K562 (cell line): ENCODE data around the gene HDC. TPM values are rescaled to one million over a fixed set of nuclear protein-coding genes. Genes with fewer than 3 reads are reported as not detected.

Experiments
- ATF6 ChIP-seq: sonication (generic); formaldehyde crosslinking; IDR thresholded peaks from 2 replicates; pipeline ENCODE4 v1.4.0; 2020; ENCODE audit warnings: mild to moderate bottlenecking, missing genetic modification reagents
- DPF2 ChIP-seq: fragments of 450-650 bp; IDR thresholded peaks from 2 replicates; pipeline ENCODE4 v1.6.1; 2016
- FOXJ2 ChIP-seq: fragments of 200-800 bp; sonication (Bioruptor generic); IDR thresholded peaks from 2 replicates; pipeline ENCODE4 v1.6.1; 2016; ENCODE audit warnings: missing genetic modification characterization, missing compliant biosample characterization
- MYBL2 ChIP-seq, 2 experiments: fragments of 450-650 bp in 1 of 2; sonication (generic) in 1 of 2; formaldehyde crosslinking in 1 of 2; IDR thresholded peaks; 2 replicates each; pipeline versions ENCODE4 v1.6.1 to v1.8.1; 2017 to 2022; ENCODE audit warnings: borderline replicate concordance in 1 of 2, inconsistent platforms in 1 of 2, low read depth in 1 of 2, mild to moderate bottlenecking in 1 of 2, missing genetic modification reagents in 1 of 2, moderate library complexity in 1 of 2
- STAT6 ChIP-seq: sonication (generic); formaldehyde crosslinking; IDR thresholded peaks from 2 replicates; pipeline ENCODE4 v1.8.1; 2023; ENCODE audit warnings: mild to moderate bottlenecking, missing genetic modification reagents
- ZBTB11 ChIP-seq, 3 experiments: fragments of 200-800 bp in 1 of 3; fragments of 250-450 bp in 1 of 3; fragments of 450-650 bp in 1 of 3; sonication (Bioruptor Pico) in 1 of 3; sonication (Bioruptor generic) in 1 of 3; formaldehyde crosslinking in 1 of 3; IDR thresholded peaks; 2 replicates each; pipeline versions ENCODE4 v1.6.1 to v1.8.0; 2016 to 2022; ENCODE audit warnings: mild to moderate bottlenecking in 2 of 3, missing genetic modification characterization in 2 of 3, missing compliant biosample characterization in 1 of 3, moderate library complexity in 1 of 3
- ZFX ChIP-seq: sonication (generic); formaldehyde crosslinking; IDR thresholded peaks from 2 replicates; pipeline ENCODE4 v1.8.0; 2022; ENCODE audit warnings: mild to moderate bottlenecking, missing genetic modification reagents, moderate library complexity
- ZMIZ1 ChIP-seq, 2 experiments: fragments of 150-350 bp in 1 of 2; IDR thresholded peaks; 2 replicates each; pipeline ENCODE4 v1.6.1; 2012 to 2016; ENCODE audit warnings: low read depth in 2 of 2, low read length in 2 of 2, mild to moderate bottlenecking in 1 of 2, moderate library complexity in 1 of 2
- ZNF165 ChIP-seq: fragments of 250-450 bp; sonication (Bioruptor Pico); IDR thresholded peaks from 2 replicates; pipeline ENCODE4 v1.4.0; 2020; ENCODE audit warnings: borderline replicate concordance
- ZNF274 ChIP-seq: IDR thresholded peaks from 2 replicates; pipeline ENCODE4 v1.6.1; 2011; ENCODE audit warnings: low read depth, mild to moderate bottlenecking, low read length, moderate library complexity, borderline replicate concordance
- polyA plus RNA-seq, 8 experiments: library from polyadenylated mRNA; depleted of rRNA in 4 of 8; stranded (reverse) in 5 of 8; unstranded in 3 of 8; fragments of >200 nt; fragmentation: Nextera tagmentation in 2 of 8; fragmentation: Illumina TruSeq in 1 of 8; extraction: Ambion mirVana in 2 of 8; extraction: Trizol in 1 of 8; gene quantifications; 2 replicates each; pipeline versions ENCODE4 v1.2.1 to v1.2.3, GENCODE V29; 2011 to 2014; ENCODE audit warnings: inconsistent platforms in 1 of 8, missing spikeins in 1 of 8
- total RNA-seq, 7 experiments: library from RNA; depleted of rRNA in 6 of 7; stranded (reverse); fragments of >200 nt in 6 of 7; fragmentation: Illumina TruSeq in 2 of 7; extraction: Trizol in 2 of 7; gene quantifications; 2 replicates each; pipeline versions ENCODE4 v1.2.1 to v1.2.3, GENCODE V29; 2011 to 2021; ENCODE audit warnings: low replicate concordance in 1 of 7
- TF ChIP-seq, protein P1 (sequence below): fragments of 200-400 bp; formaldehyde crosslinking; IDR thresholded peaks from 2 replicates; pipeline ENCODE4 v1.6.1; 2017; ENCODE audit warnings: mild to moderate bottlenecking, low read depth, low read length, moderate library complexity

HDC gene
- total and polyA plus RNA-seq, 9 of the 15 experiments (the other 6 are each of a cell fraction or from before 2014, with no cell fraction given) = 0.26 to 5.3 (median 0.99) TPM

DNA sequence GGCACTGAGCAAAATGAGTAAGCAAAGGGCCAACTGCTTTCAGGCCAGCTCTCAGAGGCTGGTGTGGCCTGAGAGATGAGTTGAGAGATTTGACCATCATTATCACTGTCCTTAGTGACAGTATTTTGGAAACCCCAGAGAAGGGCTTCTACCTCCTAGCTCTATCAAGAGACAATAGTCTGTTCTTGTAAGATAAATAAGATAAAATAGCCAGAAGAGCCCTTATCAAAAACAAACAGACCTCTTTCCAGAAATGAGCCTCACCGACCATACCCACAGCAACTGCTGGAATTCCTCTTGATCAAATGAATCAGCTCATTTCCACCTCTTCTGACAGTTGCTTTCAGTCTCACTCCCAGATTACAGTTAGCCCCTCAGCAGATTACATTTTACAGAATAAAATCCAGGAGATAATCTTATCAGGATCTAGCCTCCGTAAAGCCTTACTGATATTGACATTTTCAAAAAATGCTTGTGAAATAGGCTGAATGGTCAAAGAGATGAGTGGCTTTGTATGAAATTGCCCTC lies 4.5 kb downstream of the HDC start (continued):
- TF ChIP-seq FOXJ2 (tag) (peak; percentile 98), ZNF274 (peak; percentile 61; the same call in 1 of the 2 replicates), ZFX (CRISPR knock-in tag) (no peak; the same call in 1 of the 2 replicates), ATF6 (CRISPR knock-in tag) (no peak), MYBL2 (IDR thresholded peaks at IDR 0.05; ENCODE audit: low read depth) (no peak; the same call in 1 of the 2 replicates), MYBL2 (CRISPR knock-in tag; IDR thresholded peaks at IDR 0.05; ENCODE audit: borderline replicate concordance) (no peak), STAT6 (no peak), ZBTB11 (CRISPR knock-in tag; IDR thresholded peaks at IDR 0.05) (peak in 1 of 3 experiments; percentile 62; a peak in 2 of 6 replicates), DPF2 (peak; percentile 96), ZNF165 (no peak), ZMIZ1 (IDR thresholded peaks at IDR 0.05; ENCODE audit: low read depth in 2 of 2, low read length in 2 of 2) (peak in 1 of 2 experiments; percentile 93; a peak in 2 of 4 replicates)
- TF ChIP-seq, protein P1, sequence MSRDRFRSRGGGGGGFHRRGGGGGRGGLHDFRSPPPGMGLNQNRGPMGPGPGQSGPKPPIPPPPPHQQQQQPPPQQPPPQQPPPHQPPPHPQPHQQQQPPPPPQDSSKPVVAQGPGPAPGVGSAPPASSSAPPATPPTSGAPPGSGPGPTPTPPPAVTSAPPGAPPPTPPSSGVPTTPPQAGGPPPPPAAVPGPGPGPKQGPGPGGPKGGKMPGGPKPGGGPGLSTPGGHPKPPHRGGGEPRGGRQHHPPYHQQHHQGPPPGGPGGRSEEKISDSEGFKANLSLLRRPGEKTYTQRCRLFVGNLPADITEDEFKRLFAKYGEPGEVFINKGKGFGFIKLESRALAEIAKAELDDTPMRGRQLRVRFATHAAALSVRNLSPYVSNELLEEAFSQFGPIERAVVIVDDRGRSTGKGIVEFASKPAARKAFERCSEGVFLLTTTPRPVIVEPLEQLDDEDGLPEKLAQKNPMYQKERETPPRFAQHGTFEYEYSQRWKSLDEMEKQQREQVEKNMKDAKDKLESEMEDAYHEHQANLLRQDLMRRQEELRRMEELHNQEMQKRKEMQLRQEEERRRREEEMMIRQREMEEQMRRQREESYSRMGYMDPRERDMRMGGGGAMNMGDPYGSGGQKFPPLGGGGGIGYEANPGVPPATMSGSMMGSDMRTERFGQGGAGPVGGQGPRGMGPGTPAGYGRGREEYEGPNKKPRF = no peak
